ENCODE data around the gene WWC2. TPM values are rescaled to one million over a fixed set of nuclear protein-coding genes. Genes with fewer than 3 reads are reported as not detected.
"Not testable (repeated sequence)": the region's sequence is repeated elsewhere in the genome, so short reads cannot be mapped to it uniquely, and the experiment has no call there.

The WWC2 gene
- total RNA-seq, 1 donor from 2014 or later = 13.5 TPM

DNA sequence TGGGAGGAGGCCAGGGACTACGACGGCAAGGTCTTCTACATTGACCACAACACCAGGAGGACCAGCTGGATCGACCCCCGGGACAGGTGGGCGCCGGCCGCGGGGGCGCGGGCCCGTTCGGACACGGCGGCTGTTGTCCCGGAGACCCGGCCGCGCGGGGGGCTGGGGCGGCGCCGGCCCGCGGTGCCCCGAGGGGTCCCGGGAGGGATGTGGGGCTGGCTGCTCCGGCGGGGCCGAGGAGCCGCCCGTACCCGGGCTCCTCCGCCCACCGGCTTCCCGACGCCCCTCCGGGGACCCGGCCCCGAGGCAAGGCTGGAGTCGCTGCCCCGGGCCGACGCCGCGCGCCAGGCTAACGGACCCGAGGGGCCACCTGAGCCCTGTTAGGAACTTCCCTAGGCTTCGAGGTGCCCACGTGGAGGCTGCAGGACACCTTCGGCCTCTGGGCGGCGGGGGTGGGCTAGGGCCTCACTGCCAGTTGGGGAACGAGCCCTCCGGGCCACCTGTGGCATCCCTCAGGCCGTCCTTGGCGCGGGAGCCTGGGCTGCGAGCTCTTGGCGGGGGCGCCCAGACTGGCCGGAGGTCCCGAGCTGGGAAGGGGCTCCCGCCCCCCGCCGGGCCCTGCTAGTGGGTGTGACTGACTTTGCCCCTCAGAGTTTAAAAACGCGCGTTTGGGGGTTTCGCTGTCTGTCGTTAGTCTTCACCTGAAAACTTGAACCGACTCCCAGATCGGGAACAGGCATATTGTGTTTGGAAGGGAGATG lies 660 bp downstream of the WWC2 start:
- no peak for FAIRE-seq
- DNase-seq (ENCODE audit: low spot score in 2 of 2) = peak; percentile 40 to 45

- no peak for DNase-seq (ENCODE audit: low spot score in 2 of 2)
- FAIRE-seq = no peak
Observed at GRCh38 chr4:183100298-183100599, 1.2 kb downstream of the WWC2 start.

DNA sequence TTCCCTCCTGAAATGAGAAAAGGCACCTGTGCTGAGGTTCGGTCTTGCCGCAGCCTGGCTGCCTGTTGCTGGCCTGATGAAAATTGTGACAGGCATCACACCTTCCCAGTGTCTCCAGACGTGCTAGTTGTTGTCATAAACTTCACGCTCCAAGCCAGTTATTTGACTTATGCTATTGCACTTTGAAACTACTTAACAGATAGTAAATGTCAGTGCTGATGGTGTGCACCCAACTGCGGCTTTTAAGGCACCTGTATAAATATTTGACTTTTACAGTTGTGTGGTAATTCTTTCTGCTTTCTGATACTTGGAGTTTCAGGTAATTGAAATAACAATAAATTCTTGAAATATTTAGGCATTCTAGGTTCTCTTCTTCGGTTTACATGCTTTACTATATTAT lies 1.8 kb downstream of the WWC2 start:
- FAIRE-seq (no peak), DNase-seq (ENCODE audit: low spot score in 2 of 2) (no peak)

DNA sequence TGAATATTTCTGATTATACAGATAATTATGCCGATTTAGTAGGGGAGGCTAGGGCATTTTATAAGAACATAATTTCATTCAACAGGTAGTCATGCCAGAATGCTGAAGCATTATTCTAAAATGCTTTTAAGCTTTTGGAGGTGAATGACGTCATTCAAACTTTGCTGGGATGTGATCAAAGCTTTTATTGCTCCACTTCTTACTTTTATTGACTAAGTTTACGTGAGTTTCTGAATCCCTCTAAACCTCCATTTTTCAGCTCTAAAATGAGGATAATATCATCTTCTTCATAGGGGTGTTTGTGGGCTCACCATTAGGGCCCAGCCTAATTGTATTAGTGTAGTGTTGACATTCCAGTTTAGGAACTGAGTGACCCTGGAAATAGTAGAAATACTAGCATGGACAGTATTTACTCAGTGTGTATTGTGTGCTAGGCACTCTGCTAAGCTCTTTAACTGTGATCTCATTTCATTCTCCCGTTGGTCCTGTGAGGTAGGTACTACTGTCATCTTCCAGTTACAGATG lies 3.0 kb downstream of the WWC2 start:
- FAIRE-seq (no peak), DNase-seq (ENCODE audit: low spot score in 2 of 2) (no peak)

- DNase-seq (ENCODE audit: low spot score in 2 of 2) (no peak), FAIRE-seq (no peak)
Observed at GRCh38 chr4:183105092-183105491, 6.0 kb downstream of the WWC2 start.

GRCh38 chr4:183106839-183107238 lies 7.8 kb downstream of the WWC2 start:
- FAIRE-seq = no peak
- DNase-seq (ENCODE audit: low spot score in 2 of 2) = no peak

DNA sequence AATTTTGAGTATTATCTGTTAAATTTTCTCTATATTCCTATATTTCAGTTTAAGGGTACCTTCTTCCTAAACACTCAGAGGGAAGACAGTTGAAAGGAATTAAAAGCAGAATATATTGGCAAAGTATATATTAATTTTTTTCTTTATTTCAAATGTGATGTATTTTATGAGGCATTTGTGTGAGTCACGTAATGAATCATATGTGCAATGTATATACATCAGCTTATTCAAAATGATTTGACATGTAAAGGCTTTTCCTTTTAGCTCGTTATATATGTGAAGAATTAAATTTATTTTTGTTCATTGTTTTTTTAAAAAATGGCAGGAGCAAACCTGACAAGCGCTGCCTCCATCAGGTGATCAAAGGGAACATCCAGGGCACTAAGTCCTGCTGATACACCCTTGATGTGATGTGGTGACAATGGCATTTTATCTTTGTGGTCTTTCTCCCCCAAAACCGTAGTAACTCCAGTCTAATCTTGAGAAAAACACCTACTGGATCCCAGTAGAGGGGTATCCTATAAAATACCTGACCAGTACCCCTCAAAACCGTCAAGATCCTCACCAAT lies 8.9 kb downstream of the WWC2 start:
- FAIRE-seq (no peak), DNase-seq (ENCODE audit: low spot score in 2 of 2) (no peak)

DNA sequence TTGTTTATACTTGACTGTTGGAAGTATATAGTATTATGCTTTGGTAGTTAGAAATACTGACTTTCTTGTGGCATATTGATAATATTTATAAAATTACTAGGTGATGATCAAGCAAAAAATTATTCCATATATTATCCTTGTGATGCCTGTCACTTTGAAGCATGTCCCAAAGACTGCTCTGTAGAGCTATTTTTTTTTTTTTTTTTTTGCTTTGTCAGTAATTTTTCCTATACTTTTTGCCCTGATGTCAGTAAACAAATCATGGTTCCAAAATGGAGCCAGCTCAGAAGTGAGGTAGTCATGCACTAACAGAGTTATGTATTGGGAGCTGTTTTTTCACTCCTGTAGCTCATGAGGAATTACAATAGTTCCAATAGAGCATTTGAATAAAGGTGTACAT lies 11.2 kb downstream of the WWC2 start:
- DNase-seq (ENCODE audit: low spot score in 2 of 2) (no peak), FAIRE-seq (no peak)

GRCh38 chr4:183111452-183111885 lies 12.4 kb downstream of the WWC2 start:
- DNase-seq (ENCODE audit: low spot score in 2 of 2) = no peak
- no peak for FAIRE-seq

- DNase-seq (ENCODE audit: low spot score in 2 of 2) (no peak), FAIRE-seq (no peak)
Observed at GRCh38 chr4:183118141-183118540, 19.1 kb downstream of the WWC2 start.

GRCh38 chr4:183118585-183118984 lies 19.5 kb downstream of the WWC2 start:
- FAIRE-seq = no peak

GRCh38 chr4:183121660-183122059 lies 22.6 kb downstream of the WWC2 start:
- FAIRE-seq = not testable (repeated sequence)

More at GRCh38 chr4:183118585-183118984, 19.5 kb downstream of the WWC2 start:
- DNase-seq (ENCODE audit: low spot score in 2 of 2) = no peak

GRCh38 chr4:183124228-183124627 lies 25.2 kb downstream of the WWC2 start:
- FAIRE-seq (no peak), DNase-seq (ENCODE audit: low spot score in 2 of 2) (no peak)

More at GRCh38 chr4:183121660-183122059, 22.6 kb downstream of the WWC2 start:
- not testable (repeated sequence) for DNase-seq (ENCODE audit: low spot score in 2 of 2)

DNA sequence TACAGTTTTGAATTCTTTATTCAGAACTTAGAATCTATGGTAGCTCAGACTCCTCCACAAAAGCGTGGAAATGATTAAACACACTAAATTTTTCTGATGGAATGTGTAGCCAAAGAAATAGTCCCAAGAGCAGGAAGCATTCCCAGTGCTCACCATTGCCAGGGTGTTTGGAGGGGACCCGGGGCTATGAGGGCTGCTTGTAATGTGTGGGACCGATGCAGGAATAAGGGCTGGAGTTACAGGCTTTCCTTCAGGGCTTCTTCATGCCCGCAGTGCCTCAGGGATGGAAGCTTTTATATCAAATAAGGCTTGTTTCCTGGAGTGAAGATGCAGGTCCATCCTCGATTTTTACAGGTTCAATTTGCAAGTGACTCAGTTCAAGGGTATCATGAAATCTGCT lies 25.8 kb downstream of the WWC2 start:
- FAIRE-seq = no peak
- DNase-seq (ENCODE audit: low spot score in 2 of 2) = no peak

DNA sequence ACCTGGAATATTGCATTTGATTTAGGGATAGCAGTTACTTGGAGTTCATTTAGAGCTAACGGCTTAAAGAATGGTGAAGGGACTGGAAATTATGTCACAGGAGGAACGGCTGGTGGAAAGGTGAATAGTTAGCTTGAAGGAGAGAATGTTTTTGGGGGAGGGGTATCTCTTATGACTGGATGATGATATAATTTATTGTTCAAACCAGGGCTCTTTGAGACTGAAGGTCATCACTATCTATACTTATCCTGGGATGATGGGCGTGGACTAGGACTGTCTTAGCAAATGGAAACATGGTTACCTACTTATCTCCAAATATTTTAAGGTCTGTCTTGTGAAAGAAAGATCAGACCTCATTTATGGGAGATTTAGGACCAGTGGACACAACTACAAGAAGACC lies 30.1 kb downstream of the WWC2 start:
- DNase-seq (ENCODE audit: low spot score in 2 of 2) (no peak), FAIRE-seq (no peak)

DNA sequence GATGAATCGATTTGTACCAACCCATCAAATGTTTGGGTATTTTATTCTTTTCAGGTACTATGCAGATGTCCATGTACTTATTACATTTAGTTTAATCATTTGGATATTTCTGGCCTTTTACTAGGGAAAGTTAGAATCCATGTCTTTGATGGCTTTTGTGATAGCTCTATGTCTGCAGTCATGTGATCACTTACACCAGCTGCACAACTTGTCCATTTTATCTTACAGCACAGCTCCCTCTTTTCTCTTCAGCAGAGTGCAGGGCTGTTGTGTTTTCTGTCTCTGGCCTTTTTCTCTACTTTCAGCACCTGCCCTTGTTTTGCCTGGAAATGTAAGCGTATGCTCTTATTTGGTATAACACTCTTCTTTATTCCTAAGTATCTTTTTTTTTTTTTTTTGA lies 30.6 kb downstream of the WWC2 start:
- DNase-seq (ENCODE audit: low spot score in 2 of 2) (no peak), FAIRE-seq (no peak)

- FAIRE-seq (no peak), DNase-seq (ENCODE audit: low spot score in 2 of 2) (no peak)
Observed at GRCh38 chr4:183130328-183131155, 31.5 kb downstream of the WWC2 start.

DNA sequence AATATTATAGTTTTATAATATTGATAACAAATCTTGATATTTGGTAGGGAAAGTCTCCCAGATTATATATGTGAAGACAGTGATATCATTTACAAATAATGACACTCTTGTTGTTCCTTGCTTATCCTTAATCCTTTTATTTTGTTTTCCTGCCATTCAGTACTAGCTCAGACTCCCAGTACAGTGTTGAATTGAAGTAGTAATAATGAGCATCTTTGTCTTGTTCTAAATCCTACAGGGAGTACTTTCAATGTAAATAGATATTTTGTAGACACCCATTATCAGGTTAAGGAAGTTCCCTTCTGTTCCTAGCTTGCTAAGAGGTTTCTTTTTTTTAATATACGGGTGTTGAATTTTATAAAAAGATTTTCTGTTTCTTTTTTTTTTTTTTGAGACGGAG lies 33.0 kb downstream of the WWC2 start:
- no peak for DNase-seq (ENCODE audit: low spot score in 2 of 2)
- peak; percentile 45 for FAIRE-seq

DNA sequence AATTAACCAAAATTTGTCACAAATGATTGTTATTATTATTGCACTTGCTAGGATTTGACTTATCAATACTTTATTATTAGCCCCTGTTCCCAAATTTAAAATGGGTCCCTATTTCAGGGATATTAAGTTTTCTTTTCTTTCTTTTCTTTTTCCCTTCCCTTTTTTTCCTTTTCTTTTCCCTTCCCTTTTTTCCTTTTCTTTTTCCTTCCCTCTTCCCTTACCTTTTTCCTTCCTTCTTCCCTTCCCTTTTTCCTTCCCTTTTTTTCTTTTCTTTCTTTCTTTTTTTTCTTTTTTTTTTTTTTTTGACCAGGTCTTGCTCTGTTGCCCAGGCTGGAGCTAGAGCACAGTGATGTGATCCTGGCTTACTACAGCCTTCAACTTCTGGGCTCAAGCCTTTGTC lies 33.8 kb downstream of the WWC2 start:
- FAIRE-seq = no peak
- no peak for DNase-seq (ENCODE audit: low spot score in 2 of 2)

DNA sequence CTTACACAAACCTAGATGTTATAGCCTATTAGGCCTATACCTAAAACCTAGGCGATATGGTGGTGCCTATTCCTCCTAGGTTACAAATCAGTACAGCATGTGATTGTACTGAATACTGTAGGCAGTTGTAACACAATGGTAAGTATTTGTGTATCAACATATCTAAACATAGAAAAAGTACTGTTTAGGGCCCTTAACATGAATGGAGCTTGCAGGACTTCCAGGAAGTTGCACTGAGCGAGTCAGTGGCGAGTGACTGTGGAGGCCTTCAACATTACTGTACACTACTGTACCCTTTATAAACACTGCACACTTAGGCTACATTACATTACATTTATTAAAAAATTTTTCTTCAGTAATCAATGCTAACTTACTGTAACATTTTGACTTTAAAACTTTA lies 37.8 kb downstream of the WWC2 start:
- FAIRE-seq (no peak), DNase-seq (ENCODE audit: low spot score in 2 of 2) (no peak)

- FAIRE-seq = no peak
- no peak for DNase-seq (ENCODE audit: low spot score in 2 of 2)
Observed at GRCh38 chr4:183139058-183139750, 40.1 kb downstream of the WWC2 start.

Data from frontal cortex (tissue), 4 donors.